ENCODE measurements around the gene YAE1. TPM values are rescaled to one million over a fixed set of nuclear protein-coding genes. Genes with fewer than 3 reads are reported as not detected.
A peak's percentile ranks its signal among the peaks of the same experiment; 100 is the strongest.

YAE1 gene
- total RNA-seq, 1 donor from 2014 or later, result 27.4 TPM

- Mint-ChIP-seq H3K27me3 (ENCODE audit: low read depth) (peaks cover 10% of the 10 kb centered on the region), H3K4me1 (peaks cover 32% of the 10 kb centered on the region), H3K4me3 (no peak overlapping the region), H3K36me3 (no peaks in the 10 kb centered on the region), H3K9me3 (no peaks in the 10 kb centered on the region), H3K27ac (no peak overlapping the region)
- no peak for DNase-seq (ENCODE audit: low spot score in 2 of 2, unreplicated experiment in 2 of 2)
- TF ChIP-seq, protein P1, sequence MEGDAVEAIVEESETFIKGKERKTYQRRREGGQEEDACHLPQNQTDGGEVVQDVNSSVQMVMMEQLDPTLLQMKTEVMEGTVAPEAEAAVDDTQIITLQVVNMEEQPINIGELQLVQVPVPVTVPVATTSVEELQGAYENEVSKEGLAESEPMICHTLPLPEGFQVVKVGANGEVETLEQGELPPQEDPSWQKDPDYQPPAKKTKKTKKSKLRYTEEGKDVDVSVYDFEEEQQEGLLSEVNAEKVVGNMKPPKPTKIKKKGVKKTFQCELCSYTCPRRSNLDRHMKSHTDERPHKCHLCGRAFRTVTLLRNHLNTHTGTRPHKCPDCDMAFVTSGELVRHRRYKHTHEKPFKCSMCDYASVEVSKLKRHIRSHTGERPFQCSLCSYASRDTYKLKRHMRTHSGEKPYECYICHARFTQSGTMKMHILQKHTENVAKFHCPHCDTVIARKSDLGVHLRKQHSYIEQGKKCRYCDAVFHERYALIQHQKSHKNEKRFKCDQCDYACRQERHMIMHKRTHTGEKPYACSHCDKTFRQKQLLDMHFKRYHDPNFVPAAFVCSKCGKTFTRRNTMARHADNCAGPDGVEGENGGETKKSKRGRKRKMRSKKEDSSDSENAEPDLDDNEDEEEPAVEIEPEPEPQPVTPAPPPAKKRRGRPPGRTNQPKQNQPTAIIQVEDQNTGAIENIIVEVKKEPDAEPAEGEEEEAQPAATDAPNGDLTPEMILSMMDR (IDR thresholded peaks at IDR 0.05; ENCODE audit: unreplicated experiment), result no peak
Measured at GRCh38 chr7:39554583-39555165, 11.5 kb upstream of the YAE1 start.

GRCh38 chr7:39557222-39557621 is 9.0 kb upstream of the YAE1 start:
- TF ChIP-seq, protein P1 (IDR thresholded peaks at IDR 0.05; ENCODE audit: unreplicated experiment), result no peak
- Mint-ChIP-seq H3K27ac (peak overlapping the region; percentile 35), H3K9me3 (no peaks in the 10 kb centered on the region), H3K4me3 (no peak overlapping the region), H3K4me1 (peaks cover 44% of the 10 kb centered on the region), H3K27me3 (ENCODE audit: low read depth) (peaks cover 4% of the 10 kb centered on the region), H3K36me3 (no peaks in the 10 kb centered on the region)
- no peak for DNase-seq (ENCODE audit: low spot score in 2 of 2, unreplicated experiment in 2 of 2)

GRCh38 chr7:39557911-39558310 is 8.3 kb upstream of the YAE1 start:
- DNase-seq (ENCODE audit: low spot score in 2 of 2, unreplicated experiment in 2 of 2), result no peak
- H3K4me1 Mint-ChIP-seq, result peaks cover 44% of the 10 kb centered on the region
- H3K27ac Mint-ChIP-seq, result peak overlapping the region; percentile 62
- H3K36me3 Mint-ChIP-seq, result no peaks in the 10 kb centered on the region
- TF ChIP-seq, protein P1 (IDR thresholded peaks at IDR 0.05; ENCODE audit: unreplicated experiment), result no peak
- H3K27me3 Mint-ChIP-seq (ENCODE audit: low read depth), result peaks cover 4% of the 10 kb centered on the region
- H3K4me3 Mint-ChIP-seq, result no peak overlapping the region
- H3K9me3 Mint-ChIP-seq, result no peaks in the 10 kb centered on the region

DNA sequence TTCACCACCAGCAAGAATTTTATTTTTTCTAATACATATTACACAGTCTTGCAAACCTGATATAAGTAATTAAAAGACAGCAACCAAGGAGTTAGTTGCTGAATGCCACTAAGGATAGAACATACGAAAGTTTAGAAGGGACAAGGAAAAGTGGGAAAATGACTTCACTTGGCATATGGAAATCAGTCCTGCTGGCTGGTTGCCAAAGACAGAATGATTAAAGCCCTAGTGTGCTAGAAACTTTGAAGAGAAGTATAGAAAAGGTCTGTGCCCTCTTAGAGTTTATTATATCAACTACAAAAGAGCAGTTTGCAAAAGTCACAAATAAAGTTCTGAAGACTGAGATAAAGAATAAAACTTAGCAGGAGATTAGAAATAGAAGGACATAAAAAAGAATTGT is 5.8 kb upstream of the YAE1 start:
- TF ChIP-seq, protein P1 (IDR thresholded peaks at IDR 0.05; ENCODE audit: unreplicated experiment), result no peak
- DNase-seq (ENCODE audit: low spot score in 2 of 2, unreplicated experiment in 2 of 2), result no peak

GRCh38 chr7:39560997-39561396 is 5.2 kb upstream of the YAE1 start:
- no peaks in the 10 kb centered on the region for H3K36me3 Mint-ChIP-seq
- peaks cover 4% of the 10 kb centered on the region for H3K27me3 Mint-ChIP-seq (ENCODE audit: low read depth)
- H3K27ac Mint-ChIP-seq, result peak overlapping the region; percentile 8
- H3K4me1 Mint-ChIP-seq, result peaks cover 36% of the 10 kb centered on the region
- no peak for DNase-seq (ENCODE audit: low spot score in 2 of 2, unreplicated experiment in 2 of 2)
- TF ChIP-seq, protein P1 (IDR thresholded peaks at IDR 0.05; ENCODE audit: unreplicated experiment), result no peak
- no peak overlapping the region for H3K4me3 Mint-ChIP-seq
- H3K9me3 Mint-ChIP-seq, result no peaks in the 10 kb centered on the region

More for the DNA sequence above, 5.8 kb upstream of the YAE1 start:
- H3K36me3 Mint-ChIP-seq, result no peaks in the 10 kb centered on the region
- H3K4me3 Mint-ChIP-seq, result no peak overlapping the region
- peaks cover 4% of the 10 kb centered on the region for H3K27me3 Mint-ChIP-seq (ENCODE audit: low read depth)
- no peaks in the 10 kb centered on the region for H3K9me3 Mint-ChIP-seq
- H3K4me1 Mint-ChIP-seq, result peaks cover 32% of the 10 kb centered on the region
- peak overlapping the region; percentile 30 for H3K27ac Mint-ChIP-seq

Data from mesothelial cell of epicardium (in vitro differentiated cells).